GM20431 (cell line): ENCODE data around the gene ADNP2.
"Not testable (repeated sequence)": the region's sequence is repeated elsewhere in the genome, so short reads cannot be mapped to it uniquely, and the experiment has no call there.

Experiments used
- in situ Hi-C: fragments of 300-500 bp; cut with MseI, MboI; formaldehyde crosslinking; loops from one replicate; pipeline ENCODE4 v1.15.0; 2020; ENCODE audit warnings: low sequenced_read_pairs; ENCODE audit not compliant: unreplicated experiment

The ADNP2 gene

DNA sequence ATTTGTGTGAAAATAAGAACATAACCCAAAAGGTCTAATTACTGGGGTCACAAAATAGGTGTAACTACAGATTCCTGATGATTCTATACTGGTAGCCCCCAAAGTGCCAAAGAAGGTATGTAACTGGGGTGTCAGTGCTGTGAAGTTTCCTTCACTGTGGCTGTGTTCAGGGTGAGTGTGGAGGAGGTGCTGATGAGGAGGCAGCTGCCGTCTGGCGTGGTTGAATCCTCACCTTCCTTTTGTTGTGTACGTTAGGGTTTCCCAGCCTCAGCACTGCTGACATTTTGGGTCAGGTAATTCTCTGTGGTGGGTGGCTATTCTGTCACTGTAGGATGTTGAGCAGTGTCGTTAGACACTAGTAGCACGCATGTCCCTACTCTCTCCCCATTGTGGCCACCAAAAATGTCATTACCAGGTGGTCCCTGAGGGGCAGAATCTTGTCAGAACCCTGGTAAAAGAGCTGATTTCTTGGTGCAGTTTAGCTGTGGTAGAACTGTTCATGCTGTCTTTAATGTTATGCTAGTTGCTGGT lies 31.5 kb downstream of the ADNP2 start:
- in situ Hi-C loops = no loop called here

DNA sequence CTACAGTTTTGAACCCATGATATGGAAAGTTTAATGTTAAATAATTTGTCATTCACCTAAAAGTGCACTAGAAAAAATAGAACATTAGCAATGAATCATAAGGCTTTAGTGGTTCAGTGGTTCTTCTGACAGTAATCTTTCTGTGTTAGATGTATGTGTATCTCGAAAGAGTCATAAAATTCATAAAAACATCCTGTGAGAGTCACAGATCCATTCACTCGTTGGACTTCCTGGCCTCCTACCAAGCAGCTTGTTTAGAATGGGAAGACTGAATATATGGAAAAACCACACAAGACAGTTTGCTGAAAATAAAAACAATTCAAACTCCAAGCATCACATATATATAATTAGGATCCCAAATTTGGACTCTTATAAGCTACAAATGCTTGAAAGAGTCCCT lies 34.8 kb downstream of the ADNP2 start:
- in situ Hi-C loops = no loop called here

DNA sequence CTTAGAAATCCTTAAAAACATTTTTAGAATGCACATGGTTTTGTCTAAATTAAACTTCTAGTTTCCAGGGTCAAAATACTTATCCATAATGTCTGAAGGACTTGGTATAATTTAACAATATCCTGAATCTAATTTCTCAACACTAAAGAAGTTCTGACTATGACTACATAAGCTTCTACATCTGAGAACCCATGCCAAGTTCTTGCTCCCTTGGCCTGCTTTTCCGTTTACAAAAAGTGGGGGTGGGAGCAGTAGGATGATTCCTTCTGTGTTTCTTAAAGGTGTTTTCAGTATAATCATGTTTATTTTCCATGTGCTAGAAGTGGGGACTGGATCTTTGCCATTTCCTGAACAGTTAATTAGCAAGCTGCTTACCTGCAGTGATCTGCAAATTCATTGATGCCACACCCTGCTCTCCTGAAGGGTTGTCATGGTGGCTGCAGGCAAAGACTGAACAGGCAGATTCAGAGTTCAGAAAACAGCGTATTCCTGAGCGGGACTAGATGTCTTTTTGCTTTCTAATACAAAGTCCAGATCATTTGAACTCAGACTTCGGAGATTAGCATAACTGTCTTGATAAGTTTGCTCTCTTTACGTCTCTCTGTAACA lies 36.2 kb downstream of the ADNP2 start:
- in situ Hi-C loops = no loop called here

DNA sequence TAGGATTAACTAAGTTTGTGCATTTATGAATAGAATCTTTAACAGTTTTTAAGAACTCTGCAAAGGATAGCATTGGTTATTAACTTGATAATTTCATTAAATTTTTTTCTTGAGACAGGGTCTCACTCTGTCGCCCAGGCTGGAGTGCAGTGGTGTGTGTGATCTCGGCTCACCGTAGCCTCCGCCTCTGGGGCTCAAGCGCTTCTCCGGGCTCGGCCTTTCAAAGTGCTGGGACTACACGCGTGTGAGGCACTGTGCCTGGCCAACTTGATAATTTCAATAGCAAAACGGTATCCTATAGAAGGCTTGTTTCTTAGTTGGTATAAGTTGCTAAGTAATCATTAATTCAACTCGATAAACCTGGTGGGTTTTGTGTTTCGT lies 38.0 kb downstream of the ADNP2 start:
- in situ Hi-C loops = no loop called here

DNA sequence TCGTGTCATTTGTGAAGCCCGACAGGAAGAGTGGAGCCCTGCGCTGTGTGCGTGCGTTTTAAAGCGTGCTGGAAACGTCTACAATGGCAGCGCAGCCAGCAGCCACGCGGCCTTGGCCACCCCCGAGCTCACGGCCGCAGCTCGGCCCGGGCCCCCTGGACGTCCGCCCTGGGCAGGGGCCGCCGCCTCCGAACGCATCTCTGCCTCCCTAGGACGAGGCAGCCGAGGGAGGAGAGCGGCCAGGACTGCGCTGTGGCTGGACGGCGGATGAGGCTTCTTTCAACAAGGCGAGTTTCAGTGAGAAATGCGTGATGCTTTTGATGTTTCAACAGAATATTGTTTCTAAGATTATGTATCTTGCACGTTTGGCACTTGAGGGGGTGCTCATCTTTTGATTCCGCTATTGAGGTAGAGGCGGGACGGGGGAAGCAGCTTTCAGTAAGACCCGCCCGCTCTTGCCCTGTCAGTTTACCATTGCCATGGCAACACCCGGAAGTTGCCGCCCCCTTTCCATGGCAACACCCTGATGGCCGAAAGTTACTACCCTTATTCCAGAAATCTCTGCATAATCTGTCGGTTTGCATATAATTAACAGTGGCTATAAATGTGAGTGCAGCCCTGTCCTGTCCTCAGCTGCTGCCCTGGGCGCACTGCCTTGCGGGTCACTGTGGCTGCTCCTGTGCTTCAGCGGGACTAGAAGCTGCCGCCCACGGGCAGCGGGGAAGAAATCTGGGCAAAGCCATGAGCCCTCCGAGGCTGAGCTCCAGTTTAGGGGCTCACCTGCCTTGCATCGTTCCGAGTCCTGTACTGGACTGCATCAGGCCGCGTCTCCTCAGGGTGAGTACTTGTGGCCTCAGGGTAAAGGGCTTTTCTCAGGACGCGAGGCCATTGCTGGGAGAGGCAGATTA lies 38.6 kb downstream of the ADNP2 start:
- in situ Hi-C loops = no loop called here

DNA sequence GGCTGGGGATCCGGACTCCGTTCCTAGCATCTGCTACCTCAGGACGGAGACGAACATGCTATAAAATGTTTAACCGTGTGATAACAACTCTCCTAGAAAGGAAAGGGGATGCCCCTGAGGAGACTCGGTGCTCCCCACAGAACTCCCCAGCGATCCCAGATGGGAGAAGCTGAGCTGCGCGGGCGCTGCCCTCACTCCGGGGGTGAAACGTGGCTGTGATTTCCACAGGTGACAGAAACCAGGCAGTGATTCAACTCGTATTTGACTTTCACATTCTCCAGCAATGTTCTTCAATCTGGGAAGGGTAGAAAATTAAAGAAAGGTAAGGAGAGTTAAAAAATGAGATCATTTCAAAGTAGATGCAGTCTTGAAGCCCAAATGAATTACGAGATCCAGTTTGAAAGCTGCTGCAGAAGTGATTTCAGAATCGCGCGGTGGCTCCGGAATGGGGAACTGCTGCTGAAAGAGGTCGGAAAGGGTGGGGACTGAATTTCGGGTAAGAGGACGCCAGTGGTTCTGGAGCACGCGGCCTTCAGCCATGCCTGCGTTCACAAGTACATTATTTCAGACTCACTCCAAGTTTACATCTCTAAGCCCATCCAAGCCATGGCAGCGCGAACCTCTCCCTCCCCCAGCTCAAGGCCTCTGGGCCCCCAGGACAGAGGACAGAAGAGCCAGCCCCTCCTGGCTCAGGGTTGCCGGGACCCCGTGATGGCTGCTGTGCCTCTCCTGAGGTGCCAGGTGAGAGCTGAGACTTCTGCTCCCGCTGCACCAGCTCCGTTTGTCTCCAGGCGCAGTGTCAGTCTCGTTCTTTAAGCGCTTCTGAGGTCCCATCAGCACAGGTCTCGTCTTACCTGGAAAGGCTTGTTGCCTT lies 39.5 kb downstream of the ADNP2 start:
- in situ Hi-C loops = no loop called here

DNA sequence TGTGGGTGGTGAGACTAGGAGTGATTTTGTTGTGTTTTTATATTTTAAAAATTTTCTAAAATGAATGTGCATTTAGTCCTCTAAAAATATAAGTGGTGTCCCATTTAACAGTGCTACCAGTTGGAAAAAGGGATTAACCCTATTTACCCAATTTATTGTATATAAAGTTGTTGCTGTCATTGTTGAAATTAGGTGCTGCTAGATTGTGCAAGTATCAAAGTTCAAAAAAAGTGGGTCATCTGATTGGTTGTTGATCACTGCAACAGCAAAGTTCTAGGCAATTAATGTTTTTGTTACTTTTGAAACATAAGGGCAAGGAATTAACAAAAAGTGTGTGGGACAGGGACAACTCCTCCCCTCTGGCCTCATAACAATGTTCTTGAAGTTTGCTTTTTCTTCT lies 40.6 kb downstream of the ADNP2 start:
- in situ Hi-C loops = no loop called here

DNA sequence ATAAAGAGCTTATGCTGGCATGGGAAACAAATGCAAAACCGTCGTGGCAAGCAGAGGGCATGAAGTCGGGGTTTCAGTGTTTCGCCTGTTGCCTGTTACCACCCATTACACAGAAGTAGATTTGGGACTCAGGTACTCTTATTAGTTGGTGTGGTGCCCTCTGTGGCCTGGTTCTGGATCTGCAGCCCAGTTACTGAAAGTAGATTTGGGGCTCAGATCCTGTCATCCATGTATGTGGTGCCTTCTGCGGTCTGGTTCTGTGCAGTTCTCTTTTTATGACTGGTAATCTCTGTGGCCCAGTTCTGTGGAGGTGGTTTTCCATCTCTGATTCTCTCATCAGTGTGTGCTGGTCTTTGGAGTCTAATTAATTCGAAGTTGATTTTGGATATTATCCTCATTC lies 45.2 kb downstream of the ADNP2 start:
- in situ Hi-C loops = no loop called here

DNA sequence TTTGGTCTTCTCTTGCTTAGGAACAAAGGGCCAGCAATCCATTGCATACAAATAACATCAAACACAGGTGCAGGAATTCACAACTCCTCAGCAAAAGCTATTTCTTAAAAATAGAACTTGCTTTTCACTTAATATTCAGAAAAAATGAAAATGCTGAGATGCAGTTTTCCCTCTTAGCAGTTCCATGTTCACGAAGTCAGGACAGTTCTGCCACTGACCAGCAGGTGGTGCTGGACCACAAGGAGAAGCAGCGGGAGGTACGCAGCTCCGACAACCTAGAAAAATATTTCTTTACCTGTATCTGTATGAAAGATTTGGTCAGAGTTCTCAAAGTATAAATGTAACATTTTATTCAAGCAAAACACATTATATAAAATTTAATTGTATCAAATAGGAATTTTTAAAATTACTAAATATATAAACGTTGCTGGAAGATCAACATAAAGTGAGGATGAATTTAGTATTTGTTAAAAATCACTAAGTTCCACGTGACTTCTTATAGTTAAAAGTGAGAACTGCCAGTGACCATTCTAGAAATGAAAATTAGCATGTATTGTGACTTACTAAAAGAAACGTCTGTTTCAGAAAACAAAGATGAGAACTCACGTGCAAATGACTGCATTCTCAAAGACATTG lies 48.8 kb downstream of the ADNP2 start:
- in situ Hi-C loops = no loop called here

DNA sequence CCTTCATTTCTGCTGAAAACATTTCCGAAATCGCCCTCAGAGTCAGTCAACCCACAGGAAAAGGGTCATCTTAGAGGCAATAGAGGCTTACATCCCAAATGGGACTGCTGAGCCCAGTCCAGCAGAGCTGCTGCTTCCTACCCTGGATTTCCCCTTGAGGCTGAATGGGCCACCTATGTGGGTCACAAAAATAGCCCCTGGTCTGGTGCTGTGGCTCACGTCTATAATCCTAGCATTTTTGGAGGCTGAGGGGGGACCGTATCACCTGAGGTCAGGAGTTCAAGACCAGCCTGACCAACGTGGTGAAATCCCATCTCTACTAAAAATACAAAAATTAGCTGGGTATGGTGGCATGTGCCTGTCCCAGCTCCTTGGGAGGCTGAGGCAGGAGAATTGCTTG lies 49.3 kb downstream of the ADNP2 start:
- in situ Hi-C loops = no loop called here

DNA sequence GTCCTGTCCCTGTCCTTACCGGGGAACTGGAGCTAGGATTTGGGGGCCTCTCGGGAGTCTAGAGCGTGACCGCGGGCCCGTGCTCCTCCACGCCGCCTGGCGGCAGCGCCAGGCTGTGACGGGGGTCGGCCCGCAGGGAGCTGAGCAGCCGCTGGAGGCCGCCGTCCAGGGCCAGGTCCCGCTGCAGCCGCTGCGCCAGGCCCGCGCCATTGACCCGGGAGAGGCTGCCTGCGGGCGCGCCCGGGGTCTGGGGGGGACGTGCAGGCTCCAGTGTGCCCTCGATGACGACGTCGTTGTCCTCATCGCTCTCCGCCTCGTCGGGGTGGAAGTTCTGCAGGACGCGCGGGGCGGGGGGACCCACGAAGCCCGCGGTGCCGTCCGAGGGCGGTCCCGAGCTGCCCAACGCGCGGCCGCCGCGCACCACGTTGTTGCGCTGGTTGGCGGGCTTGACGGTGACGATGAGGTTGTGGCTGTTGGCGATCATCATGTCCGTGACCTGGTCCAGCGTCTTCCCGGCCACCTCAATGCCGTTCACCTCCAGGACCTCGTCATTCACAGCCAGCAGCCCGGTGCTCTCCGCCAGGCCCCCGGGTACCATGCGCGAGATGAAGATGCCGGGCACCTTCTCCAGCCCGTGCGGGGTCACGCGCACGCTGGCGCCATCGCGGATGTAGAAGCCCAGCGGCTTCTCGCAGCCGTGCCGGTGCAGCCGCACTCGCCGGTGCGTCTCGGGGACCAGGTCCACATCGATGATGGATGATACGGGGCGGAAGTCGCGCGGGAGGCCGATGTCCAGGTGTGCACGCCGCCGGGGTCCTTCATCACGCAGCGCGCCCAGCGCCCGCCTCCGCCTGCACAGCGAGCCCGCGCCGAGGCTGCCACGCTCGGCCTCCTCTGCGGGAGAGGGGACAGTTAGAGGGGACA lies 50.9 kb downstream of the ADNP2 start:
- in situ Hi-C loops = no loop called here

DNA sequence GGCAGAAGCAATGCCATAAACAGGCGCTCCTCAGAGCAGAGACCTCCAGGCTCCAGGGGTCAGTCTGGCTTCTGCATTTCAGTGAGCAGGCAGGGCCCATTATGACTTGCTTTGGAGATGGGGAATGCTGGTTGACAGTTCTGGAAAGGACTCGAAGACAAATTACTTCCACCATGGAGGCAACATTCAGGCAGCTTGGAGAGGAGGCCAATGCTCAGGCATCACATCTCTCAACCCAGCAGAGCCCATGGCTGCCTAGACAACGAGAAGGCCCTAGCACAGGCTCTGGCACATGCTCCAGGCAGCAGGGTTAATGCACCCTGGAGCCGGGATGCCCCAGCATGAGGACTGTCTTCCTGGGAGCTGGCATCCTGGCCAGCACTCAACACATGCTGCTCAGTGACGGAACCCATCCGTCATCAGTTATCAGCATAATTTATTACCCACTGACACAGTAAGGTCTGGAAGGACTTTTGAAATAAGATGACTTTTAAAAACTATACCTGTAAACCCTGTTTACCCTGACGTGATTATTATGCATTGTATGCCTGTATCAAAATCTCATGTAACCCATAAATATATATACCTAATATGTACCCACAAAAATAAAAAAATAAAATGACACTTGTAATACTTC lies 52.8 kb downstream of the ADNP2 start:
- in situ Hi-C loops = no loop called here

DNA sequence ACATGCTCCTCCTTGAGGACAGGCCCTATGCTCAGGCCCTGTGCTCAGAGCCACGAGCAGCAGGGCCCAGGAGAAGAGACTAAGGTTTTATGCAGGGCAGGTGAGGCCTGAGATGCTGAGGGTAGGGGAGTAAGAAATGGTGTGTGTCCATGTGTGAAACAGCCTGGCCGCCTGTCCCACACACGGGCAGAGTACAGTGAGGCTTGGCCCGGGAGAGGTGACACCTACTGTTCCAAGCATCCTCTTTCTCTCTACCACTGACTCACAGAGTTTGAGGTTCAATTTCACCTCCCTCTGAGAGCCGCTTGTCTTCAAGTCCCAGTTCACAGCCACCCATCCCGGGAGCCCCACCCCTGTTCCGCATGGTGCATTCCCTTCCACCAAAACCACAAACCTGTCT lies 54.1 kb downstream of the ADNP2 start:
- in situ Hi-C loops = no loop called here

DNA sequence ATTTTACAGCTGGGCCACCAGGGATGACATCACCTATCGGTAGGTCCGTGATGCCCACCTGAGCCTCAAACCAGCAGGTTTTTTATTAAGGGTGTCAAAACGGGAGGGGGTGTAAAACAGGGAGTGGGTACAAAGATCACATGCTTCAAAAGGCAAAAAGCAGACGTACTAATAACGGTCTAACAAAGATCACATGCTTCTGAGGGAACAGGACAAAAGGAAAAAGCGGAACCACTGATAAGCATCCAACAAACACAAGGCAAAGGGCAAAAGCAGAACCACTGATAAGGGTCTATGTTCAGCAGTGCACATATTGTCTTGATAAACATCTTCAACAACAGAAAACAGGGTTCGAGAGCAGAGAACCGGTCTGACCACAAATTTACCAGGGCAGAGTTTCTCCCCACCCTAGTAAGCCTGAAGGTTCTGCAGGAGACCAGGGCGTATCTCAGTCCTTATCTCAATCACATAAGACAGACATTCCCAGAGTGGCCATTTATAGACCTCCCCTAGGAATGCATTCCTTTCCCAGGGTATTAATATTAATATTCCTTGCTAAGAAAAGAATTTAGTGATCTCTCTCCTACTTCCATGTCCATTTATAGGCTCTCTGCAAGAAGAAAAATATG lies 55.8 kb downstream of the ADNP2 start:
- in situ Hi-C loops = not testable (repeated sequence)

DNA sequence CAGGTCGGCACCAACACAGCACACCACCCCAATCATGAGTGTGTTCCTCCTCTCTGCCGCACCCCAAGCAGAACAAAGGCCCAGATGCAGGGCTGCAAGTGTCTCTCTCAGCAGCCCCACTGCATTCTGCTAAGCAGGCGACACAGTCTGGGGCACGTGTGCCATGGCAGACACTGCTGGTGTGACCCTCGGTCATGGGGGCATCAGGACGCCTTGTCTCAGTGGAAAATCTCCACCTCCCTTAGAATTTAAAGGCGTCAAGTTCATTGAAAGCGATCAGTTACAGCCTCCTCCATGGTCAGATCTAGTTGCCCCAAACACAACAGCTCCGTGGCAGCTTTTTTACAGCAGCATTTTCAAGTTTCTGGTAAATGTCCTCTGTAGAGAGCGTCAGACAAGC lies 57.2 kb downstream of the ADNP2 start:
- in situ Hi-C loops = no loop called here

DNA sequence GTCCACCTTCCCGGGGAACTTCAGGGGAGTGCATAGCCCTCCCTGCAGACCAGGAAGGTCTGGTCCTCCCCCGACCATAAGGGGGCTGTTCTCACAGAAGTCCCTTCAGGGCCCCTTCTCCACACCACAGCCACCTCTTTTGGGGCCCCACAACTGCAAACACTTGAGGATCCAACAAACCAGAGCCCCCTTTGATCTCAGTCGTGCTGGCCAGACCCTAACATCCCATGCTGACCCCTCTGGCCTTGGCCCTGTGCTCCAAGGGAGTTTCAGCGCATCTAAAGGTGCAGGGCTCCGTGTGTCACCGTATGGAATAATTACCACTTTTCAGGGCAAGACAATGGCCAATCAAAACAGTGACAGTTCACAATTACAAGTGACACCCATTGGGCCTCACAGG lies 57.7 kb downstream of the ADNP2 start:
- in situ Hi-C loops = no loop called here

DNA sequence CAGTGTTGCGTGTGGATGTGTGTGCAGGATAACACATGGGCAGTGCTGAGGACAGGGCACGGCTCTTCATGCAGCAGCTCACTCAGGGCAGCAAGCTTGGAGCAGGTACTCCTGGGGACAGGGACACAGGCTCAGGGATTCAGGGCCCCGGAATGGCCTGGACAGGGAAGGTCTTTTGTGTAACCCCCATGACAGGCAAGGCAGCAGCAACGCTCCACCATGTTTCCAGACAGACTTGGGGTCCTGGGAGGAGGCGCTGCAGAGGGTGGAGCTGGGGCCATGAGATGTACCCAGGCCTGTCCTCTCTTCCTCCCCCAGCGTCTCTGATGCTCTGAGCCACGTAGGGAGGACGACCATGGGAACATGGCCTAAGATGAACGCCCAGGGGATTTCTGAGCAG lies 58.3 kb downstream of the ADNP2 start:
- in situ Hi-C loops = no loop called here

DNA sequence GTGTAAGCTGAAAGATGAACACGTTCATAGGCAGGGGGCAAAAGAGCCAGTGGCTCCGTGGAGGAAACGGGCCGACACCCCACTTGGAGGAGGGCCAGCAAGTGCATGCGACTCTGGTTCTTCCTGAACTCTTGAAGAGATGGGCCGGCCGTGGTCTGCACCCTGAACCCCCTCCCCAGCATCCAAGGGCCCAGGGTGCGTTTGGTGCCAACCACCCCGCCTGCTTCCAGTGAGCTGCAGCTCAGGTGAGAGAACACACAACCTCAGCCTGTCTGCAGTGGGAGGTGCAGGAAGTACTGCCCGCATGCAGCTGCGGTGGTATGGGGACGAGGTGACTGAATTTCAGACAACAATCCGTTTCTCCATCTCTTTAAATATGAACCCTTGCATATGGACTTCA lies 58.9 kb downstream of the ADNP2 start:
- in situ Hi-C loops = no loop called here
